GM19463 (cell line): Measurements from ENCODE around the gene RTL10.

Source experiments
- ATAC-seq: cut with Tn5 transposase; IDR thresholded peaks from one replicate; pipeline ENCODE4 v1.9.1; 2021; ENCODE audit warnings: mild to moderate bottlenecking, moderate library complexity; ENCODE audit not compliant: unreplicated experiment

The RTL10 gene, protein sequence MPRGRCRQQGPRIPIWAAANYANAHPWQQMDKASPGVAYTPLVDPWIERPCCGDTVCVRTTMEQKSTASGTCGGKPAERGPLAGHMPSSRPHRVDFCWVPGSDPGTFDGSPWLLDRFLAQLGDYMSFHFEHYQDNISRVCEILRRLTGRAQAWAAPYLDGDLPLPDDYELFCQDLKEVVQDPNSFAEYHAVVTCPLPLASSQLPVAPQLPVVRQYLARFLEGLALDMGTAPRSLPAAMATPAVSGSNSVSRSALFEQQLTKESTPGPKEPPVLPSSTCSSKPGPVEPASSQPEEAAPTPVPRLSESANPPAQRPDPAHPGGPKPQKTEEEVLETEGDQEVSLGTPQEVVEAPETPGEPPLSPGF

DNA sequence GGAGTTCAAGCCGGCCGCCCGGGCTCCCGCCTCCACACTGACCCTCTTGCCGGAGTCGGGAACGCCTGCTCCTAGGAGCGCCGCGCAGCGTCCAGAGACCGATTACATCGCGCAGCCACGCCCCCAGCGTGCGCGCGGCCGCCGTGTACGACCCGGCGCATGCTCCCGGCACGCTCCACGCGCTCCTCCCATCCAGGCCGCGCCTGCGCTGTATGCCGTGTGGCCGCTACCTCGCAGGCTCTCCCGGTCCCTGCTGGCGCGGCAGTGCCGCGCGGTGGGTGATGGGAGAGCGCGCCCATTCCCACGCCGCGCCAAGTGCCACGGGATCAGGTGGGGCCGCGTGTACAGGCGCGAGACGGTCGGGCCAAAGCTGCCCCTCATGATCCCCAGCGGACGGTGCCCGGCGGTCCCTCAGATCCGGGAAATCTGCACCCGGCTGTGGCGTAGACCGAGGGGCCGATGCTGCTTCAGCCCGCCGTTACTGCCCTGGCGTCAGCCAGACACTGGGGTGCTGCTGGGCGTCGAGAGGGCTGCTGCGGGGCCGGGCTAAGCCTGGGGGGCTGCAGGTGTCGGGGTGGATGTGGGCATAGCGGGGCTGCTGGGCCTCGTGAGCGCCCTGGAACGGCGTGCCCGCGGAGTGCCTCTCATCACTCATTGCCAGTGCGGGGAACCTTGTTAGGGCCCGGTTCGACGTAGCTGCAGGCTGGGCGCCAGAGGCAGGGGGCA, at the start of gene RTL10, which contains the start of gene GNB1L:
TSS of gene RTL10 (minus strand) at position 97 of the 726 bp plus-strand sequence. CDS start 2,613 bp downstream, outside the sequence.
TSS of gene GNB1L (minus strand) at position 97 of the 726 bp plus-strand sequence. CDS start 33,519 bp downstream, outside the sequence.
- peak; percentile 80 for ATAC-seq

DNA sequence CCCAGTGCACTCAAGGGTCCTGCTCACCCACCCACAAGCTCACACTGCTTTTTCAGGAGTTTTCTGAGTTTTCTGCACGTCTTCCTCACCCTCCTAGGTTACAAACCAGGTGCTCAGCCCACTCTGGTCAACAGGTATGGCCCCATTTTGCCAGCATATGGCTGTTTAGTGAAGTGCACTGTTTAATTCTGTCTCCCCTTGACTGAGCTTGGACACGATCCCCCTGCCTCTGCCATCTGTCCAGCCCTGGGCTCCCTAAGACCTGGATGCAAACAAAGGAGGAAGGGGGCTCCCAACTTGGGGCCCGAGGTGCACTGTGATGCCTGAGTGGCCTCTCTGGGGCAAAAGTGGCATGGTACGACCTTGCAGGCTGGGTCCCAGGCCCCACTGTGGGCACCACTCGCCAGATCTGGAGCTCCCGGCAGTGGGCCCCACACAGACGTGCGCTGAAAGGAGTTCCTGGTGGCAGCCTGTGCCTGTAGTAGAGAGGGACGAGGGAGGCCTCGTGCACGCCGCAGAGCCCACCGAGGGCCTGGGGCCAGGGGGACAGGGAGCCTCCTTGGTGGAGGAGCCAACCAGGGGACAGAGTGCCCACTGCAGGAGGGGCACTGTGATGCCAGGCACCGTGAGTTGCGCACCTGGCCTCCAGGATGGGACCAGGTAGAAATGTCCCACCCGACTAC, 49.6 kb upstream of the RTL10 start:
- no peak for ATAC-seq

DNA sequence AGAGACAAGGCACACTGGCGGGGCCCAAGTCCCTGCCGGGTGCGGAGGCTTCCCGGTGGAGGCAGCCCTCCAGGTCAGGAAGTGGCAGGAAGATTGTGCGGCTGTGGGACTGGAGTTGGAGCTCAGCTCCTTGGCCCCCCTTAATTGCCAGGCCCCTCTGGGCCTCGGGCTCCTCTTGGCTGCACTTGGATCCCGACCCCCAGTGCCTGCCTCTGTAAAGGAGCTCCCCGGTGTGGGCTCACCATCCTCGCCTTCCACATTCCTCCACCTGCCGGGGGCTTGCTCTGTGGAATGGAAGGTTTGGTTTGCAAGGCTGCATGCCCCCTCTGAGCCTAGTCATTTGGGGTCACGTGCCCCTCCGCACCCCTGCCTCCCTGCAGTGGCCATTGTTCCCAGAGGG, 48.8 kb upstream of the RTL10 start:
- ATAC-seq = no peak

DNA sequence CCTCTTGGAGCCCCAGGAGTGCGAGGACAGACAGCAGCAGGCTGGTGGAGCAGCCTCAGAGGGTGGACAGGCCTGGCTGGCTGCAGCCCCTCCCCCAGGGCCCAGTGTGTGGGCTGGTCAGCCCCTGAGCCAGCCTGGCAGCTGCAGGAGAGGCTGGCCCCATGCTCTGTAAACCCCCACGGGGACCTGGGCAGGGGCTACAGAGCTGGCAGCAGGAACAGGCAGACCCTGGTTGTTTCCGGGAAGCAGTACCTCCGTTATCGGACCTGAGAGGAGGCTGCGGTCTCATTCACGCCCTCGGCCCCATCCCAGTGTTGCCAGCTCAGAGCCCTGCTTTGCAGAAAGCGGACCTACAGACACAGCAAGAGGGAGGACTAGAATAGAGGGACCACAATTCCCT, 48.4 kb upstream of the RTL10 start:
- ATAC-seq = no peak

DNA sequence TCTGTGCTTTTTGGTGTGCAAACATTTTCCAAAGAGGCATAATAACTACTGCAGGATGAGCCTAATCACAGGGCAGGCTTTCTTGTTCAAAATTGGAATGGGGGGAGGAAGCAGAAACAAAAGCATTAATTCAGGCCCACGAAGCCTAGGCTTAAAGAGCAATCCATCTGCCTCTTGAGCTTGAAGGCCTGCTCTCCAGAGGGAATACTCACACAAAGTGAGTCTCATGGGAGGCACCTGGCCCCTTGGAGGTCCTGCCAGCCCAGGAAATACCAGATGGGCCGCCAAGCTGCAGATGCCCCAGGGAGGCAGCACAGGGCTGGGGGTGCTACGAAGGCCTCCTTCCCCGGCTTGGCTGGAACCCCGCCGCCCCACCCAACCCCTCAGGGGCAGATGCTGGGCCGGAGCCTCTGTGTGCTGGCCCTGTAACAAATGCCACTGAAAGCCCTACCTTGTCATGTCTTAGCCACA, 47.6 kb upstream of the RTL10 start:
- no peak for ATAC-seq

DNA sequence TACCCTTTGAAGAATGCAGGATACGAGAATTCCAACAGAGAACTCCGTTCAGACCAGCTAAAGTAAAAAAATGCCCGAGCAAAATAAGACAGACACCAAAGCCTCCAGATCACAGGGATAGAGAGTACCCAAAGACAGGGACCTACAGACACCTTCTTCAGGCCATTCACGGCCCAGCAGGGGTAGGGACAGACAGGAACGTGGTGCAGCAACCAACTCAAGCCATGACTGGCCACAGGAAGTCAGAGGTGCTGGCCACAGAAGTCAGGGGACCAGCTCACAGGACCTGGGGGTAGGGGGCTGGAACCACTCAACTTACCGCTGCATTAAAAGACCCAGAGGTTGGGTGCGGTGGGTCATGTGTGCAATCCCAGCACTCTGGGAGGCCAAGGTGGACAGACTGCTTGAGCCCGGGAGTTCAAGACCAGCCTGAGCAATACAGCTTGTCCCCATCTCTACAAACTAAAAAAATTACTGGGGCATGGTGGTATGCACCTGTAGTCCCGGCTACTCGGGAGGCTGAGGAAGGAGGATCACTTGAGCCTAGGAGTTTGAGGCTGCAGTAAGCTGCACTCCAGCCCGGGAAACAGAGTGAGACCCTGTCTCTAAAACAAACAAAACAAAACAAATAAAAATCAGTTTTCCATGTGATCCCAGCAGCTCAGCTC, 47.0 kb upstream of the RTL10 start:
- ATAC-seq = no peak

DNA sequence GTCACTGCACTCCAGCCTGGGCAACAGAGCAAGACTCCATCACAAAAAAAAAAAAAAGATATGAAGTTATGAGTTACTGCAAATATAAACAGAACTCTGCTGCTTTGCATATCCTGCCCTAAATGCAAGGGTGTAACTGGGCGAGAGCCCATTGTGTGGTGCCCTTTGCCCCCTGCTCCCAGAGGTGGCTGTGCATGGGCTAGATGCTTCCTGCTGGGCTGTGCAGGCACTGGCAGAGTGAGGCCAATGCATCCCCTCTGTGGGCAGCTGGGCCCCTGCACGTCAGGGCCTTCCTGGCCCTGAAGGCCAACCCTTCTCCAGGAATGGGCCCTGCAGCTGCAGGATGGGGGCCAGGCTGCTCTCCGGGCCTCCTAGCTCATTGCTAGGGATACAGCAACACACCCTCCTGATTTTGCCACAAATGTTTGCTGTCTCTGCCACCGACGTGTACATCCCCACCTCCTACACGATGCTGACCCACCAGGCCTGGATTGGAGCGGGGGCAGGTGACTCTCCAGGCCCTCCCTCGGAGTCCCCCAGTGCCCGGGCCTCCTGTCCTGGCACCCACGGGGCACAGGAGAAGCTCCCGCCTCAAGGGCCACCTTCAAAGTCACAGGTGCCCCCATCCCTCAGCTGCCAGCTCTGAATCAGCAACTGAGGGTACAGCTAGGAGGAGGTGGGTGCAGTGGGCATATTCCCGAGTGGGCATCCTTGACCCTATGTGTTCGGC, 46.2 kb upstream of the RTL10 start:
- no peak for ATAC-seq

DNA sequence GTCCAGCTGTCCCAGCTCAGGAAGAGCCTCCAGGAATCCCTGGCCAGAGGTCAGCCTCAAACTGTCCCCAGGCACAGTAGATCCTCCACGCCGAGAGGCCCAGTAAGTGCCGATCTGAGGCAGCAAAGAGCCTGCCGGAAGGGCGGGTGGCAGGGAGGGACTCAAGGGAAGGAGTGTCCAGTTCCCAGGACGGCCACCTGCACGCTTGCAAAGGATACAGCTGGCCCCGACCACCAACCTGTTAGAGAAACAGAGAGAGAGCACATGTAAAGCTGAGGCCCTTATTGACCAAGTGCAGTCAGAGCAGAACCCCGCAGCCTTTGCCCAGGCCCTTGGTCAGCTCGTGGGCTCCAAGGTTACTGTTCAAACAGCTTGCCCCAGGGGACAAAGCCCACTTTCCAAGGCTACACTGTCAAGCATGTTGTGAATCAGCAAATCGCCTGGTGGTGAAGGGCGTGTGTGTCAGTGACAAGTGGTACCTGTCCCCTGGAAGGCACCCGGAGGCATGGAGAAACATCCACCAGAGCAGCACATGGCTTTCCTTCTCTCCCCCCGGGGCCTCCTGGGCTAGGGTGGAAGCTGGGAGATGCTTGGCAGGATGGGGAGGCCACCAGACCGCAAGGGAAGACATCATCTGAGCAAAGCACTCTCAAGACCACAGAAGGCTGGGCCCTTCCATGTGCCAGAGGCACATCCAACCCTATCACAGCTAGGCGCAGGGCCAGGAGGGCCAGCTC, 44.3 kb upstream of the RTL10 start:
- ATAC-seq = no peak

DNA sequence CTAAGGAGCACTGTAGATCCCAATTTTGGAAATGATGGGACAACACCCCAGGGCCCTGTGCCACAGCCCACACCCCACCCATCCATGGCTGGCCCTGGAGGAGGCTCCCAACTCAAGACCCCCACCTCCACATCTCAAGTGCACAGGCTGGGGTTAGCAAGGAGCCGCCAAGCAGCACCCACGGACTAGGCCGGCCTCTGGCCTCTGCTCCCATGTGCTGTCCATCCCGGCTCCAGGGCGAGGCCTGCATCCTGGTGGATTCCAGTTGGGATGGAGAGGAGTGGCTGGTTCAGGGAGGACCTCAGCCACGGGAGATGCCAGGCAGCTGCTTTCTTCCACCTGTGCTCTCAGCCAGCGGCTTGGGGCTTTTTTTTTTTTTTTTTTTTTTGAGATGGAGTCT, 43.5 kb upstream of the RTL10 start:
- no peak for ATAC-seq

DNA sequence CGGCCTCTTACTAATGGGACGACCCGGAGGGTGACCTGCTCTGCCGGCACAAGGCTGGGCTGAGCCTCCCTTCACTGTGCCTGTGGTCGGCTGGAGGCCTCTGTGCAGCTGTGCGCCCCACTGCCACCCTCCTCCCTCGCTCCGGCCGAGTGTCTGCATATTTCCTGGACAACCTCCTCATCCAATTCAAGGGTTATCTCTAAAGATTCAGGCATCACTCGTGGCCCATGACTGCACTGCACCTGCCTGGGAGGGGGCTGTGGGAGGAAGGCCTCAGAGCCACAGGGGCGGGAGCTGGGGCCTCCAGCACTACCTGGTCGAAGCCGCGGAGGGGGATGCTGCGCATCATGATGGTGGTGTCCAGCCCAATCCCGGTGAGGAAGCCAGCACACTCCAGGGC, 43.1 kb upstream of the RTL10 start:
- no peak for ATAC-seq

DNA sequence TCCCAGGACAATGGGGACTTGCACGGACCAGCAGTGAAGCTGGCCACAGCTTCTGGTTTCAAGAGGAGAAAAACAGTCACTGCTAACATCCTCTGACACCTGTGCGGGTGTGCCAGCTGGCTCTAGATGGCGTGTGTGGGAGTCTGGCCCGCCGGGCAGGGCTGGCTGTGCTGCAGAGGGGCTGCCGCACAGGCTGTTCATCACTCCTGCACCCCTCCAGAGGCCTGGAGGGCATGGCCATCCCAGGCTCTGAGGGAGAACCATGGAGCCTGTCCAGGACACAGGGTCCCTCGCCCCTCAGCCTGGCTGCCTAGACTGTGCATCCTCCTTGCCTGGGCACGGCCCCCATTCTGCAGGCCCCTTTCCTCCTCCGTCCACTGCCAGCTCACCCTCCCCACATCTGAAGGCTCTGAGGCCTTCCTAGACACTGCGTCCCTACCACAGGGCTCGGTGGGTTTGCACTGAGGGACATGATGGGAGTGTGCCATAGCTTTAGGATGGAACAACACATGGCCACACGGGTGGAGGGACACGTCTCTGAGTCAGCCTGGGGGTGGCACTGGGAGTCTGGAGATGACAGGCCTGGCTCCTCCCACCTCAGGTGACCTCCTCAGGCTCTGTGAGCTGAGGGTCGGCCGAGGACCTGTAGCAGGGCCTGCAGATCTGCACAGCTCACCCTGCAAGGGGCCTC, 42.1 kb upstream of the RTL10 start:
- ATAC-seq = no peak

DNA sequence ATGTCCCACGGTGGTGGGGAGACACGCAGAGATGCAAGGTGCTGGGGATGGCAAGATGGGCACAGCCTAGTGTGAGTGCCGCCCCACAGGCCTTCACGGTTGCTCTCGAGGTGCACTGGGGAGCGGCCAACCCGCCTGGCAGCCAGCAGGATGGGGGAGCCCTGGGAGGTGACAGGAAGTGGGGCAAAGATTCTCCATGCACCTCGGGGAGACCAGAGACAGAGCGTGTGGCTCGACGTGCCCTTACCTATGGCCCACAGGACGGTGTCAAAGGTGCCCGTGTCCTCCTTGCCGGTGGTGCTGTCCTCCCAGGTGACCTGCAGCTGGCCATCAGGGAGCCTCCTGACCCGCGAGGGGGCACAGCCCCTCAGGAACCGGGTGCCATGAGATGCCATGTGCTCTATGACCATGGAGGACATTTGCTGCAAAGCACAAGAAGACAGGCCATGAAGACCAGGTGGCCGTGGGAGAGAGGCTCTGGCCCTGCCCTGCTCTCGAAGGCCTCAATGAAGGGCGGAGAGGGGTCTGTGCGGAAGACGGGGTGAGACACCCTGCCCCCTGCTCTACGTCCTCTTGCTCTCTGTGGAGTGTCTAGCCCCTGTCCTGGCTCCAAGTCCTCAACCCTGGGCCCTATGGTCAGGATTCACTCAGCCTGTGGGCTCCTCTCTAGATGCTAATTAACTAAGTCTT, 40.6 kb upstream of the RTL10 start:
- no peak for ATAC-seq

DNA sequence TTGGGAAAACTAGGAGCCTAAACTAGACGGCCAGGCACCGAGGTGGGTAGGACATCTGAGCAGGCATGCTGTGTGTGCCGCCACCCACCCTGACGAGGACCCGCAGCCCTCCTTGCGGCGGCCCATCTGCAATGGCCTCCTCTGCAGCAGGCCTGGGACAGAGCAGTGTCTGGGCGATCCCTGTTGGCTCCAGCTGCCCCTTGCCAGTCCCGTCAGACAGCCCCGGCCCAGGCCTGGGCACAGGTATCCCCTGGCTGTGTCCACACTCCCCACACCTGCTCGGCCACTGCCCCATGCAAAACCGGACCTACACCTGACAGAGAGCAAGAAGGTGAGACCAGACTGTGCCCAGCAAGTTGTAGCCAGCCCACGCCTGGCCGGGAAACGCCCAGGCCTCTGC, 38.7 kb upstream of the RTL10 start:
- ATAC-seq = no peak

DNA sequence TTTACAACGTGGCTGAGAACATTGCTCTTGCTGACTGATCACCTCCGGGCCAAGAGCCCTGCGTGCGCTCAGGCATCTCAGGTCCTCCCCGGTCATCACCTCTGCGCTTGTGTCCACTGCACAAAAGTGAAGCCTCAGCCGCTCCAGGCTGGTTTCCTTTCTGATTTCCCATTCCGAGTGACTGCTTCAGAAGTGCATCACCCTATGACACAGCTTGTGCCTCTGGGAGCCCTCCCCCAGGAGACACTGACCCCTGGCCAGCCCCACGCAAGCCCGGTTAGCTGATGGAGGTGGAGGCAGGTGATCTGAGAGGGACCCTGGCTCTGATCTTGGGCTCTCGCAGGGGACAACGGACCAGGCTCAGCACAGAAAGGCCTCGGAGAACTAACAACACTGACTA, 38.3 kb upstream of the RTL10 start:
- no peak for ATAC-seq

DNA sequence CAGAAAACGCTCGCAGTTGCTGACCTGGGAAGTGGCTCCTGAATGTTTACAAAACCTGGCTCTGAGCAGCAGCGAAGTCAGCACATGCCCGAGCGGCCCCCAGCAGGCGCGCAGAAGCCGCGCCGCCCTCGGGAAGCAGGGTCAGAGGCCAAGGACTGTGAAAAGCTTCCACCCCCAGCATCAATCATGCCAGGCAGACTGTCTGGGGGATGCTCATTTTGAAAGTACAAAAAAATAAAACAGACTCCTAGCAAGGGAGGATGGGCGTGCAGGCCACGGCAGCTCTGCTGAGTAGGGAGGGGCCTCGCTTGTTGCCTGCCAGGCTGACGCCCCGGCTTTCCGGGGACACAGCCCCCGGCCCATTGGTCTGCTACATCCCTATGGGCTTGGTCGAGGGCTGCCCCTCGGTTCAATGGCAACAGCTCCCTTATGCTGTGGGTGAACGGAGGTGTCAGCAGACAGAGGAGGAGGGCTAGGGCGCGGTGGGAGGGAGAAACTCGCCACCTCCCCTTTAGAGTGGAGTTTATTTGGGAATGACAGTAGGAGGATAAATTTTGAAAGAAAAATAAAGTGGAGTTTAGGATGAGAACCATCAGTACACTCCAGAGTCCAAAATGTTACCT, 37.7 kb upstream of the RTL10 start:
- ATAC-seq = no peak

DNA sequence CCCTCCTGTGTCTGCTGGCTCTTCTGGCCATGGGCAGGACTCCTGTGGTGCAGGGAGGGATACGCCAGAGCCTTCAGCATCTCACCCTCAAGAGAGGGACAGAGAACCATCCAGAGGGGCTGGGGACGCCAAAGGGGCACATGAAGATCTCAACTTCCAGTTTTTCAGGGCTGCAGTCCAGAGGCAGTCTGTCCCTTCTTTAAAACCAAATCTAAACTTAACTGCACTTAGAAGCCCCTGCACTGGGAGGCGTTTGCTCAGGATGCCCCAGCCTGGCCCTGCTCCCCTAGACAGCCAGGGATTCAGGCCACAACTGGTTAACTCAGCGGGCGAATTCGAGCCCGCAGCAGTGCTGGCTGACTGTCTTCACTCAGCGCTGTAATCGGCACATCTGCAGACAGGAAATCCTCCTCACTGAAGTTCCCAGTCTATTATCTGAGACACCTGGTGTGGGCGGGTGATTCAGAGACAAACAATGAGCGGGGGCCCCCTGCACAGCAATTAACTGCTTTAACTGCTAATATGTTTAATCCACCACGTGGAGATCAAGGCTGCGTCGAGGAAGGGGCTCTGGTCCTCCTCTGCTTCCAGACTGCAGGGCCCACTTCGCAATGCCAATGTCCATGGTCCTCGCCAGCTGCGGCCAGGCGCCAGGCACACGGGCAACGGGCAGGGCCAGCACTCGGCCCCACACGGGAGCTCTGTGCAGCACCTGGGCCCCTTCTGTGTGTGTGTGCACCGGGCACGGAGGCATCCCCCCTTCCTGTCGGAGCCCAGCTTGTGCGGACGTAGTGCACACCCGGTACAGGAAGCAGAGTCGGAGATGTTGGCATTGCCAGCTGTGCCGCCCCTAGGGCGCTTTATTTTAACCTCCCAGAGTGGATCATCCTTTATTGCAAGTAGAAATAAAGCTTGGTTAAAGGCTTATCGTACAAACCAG, 36.9 kb upstream of the RTL10 start:
- ATAC-seq = no peak
